ENCODE results near the gene CHMP6. TPM values are rescaled to one million over a fixed set of nuclear protein-coding genes. Genes with fewer than 3 reads are reported as not detected.

Gene CHMP6
- total and polyA plus RNA-seq, 9 of the 15 experiments (the other 6 are each of a cell fraction or from before 2014, with no cell fraction given) = 0.25 to 30.4 (median 13.4) TPM

DNA sequence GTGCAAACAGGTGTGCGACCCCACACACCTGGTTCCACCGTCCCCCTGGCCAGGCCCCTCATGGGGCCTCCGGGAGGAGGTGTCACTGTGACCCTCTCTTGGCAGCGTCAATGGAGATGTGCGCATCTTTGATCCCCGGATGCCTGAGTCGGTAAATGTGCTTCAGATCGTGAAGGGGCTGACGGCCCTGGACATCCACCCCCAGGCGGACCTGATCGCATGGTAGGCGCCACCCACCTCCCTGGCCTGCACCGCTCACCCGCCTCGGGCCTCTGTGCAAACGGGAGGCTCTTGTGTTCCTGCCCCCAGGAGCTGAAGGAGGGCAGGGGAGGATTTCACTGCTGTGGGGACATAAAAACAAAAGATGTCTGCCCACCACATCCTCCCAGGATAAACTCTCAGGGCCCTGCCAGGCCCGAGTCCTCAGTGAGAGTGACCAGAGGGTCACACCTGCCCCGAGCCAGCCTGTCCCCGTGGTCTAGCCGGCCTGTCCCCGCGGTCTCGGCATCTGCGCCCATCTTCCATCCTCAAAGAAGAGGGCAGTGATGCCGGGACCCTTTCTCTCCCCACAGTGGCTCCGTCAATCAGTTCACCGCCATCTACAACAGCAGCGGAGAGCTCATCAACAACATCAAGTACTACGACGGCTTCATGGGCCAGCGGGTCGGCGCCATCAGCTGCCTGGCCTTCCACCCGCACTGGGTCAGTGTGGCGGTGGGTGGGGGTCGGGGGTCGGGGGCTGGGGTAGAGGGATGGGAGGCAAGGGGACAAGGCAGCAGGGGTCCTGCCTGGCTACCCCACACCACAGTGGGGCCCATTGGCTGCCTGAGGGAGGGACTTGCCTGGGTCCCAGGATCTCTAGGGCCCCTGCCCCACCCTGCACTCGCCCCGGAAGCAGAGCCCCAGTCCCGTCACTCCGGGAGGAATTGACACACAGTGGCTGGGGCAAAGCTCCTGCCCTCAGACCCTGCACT is 29.0 kb upstream of the CHMP6 start:
- CTCF ChIA-PET (ENCODE audit: low intra/inter-chr PET ratio) = no interaction called here
- no peaks in the 10 kb centered on the region for H3K79me2 ChIP-seq (ENCODE audit: control insufficient read depth, insufficient read depth, low read length)
- BruUV-seq (replicated peaks) = no TSS peak
- H3K4me3 ChIP-seq = no peak overlapping the region
- no peak for FAIRE-seq
- no peaks in the 10 kb centered on the region for H3K27me3 ChIP-seq (ENCODE audit: control insufficient read depth in 2 of 2, insufficient read depth in 2 of 2, low read length in 2 of 2)
- no peak overlapping the region for H3K4me2 ChIP-seq (ENCODE audit: insufficient read depth, low read length)
- H3K36me3 ChIP-seq (ENCODE audit: control insufficient read depth, insufficient read depth, low read length) = peaks cover 17% of the 10 kb centered on the region; the same call in 1 of the 3 replicates
- WGBS (ENCODE audit: insufficient coverage, low coverage, missing lambda C conversion rate) = 84% methylated on average over 31 of the region's 41 CpGs
- no peaks in the 10 kb centered on the region for H3K9me1 ChIP-seq (ENCODE audit: control insufficient read depth, insufficient read depth, low read length)
- POLR2A ChIA-PET = no interaction called here
- in situ Hi-C loops (cut with MboI) (no loop called here), intact Hi-C loops (cut with micrococcal nuclease) (no loop called here)
- no peak for DNase-seq (ENCODE audit: extremely low read depth in 1 of 4, low spot score in 3 of 4)
- H3K9ac ChIP-seq (ENCODE audit: insufficient read depth in 1 of 2, low read depth in 2 of 2, low read length in 2 of 2) = peak overlapping the region in 1 of 2 experiments; percentile 58; a peak in 1 of 4 replicates
- no peak overlapping the region for H2AFZ ChIP-seq (ENCODE audit: low read depth, low read length)
- H3K27ac ChIP-seq (ENCODE audit: extremely low read depth, low read depth, low read length) = no peak overlapping the region
- no peaks in the 10 kb centered on the region for H4K20me1 ChIP-seq (replicated peaks; ENCODE audit: control insufficient read depth, insufficient read depth, low read length)
- peaks cover 0 to 36% of the 10 kb centered on the region in 2 experiments; a peak in 2 of 5 replicates for H3K4me1 ChIP-seq (replicated peaks in 1 of 2; ENCODE audit: control insufficient read depth in 2 of 2, insufficient read depth in 2 of 2, low read length in 2 of 2)
- TF ChIP-seq ZNF445 (CRISPR knock-in tag; IDR thresholded peaks at IDR 0.05; ENCODE audit: low read depth) = no peak
- TF ChIP-seq TEAD1 (CRISPR knock-in tag; IDR thresholded peaks at IDR 0.05) = no peak
- TF ChIP-seq ZNF3 (CRISPR knock-in tag; IDR thresholded peaks at IDR 0.05) = no peak
- no peak for TF ChIP-seq MTF1 (CRISPR knock-in tag; IDR thresholded peaks at IDR 0.05; ENCODE audit: borderline replicate concordance)
- no peak for TF ChIP-seq TGIF2 (CRISPR knock-in tag; IDR thresholded peaks at IDR 0.05)
- no peak for ATAC-seq
- no peaks in the 10 kb centered on the region for H3K9me3 ChIP-seq (replicated peaks; ENCODE audit: control insufficient read depth, insufficient read depth, low read depth, low read length)
